Heart left ventricle (tissue), 16 donors: ENCODE measurements around the gene IFT57. TPM values are rescaled to one million over a fixed set of nuclear protein-coding genes. Genes with fewer than 3 reads are reported as not detected.

Experiments used
- ATAC-seq, 4 donors: fragments of 200-7000 bp; cut with Tn5 transposase; one replicate each; pipeline ENCODE4 v1.9.1; 2020 to 2022; ENCODE audit warnings: moderate library complexity in 4 of 4, mild to moderate bottlenecking in 3 of 4, moderate number of reproducible peaks in 1 of 4
- DNase-seq, 5 donors: peaks; one replicate each; pipeline ENCODE4 v3.0.0-alpha.2; 2020
- H3K27ac ChIP-seq, 12 donors: fragments of 200-600 bp; sonication (generic) in 4 of 12; one replicate each; pipeline versions ENCODE4 v1.5.0 to v1.8.0; 2016 to 2022; ENCODE audit warnings: mild to moderate bottlenecking in 2 of 12
- H3K27me3 ChIP-seq, 9 donors: fragments of 200-600 bp; sonication (generic) in 2 of 9; one replicate each; pipeline versions ENCODE4 v1.5.1 to v1.8.0; 2016 to 2022; ENCODE audit warnings: mild to moderate bottlenecking in 3 of 9
- H3K36me3 ChIP-seq, 9 donors: fragments of 200-600 bp; sonication (generic) in 2 of 9; one replicate each; pipeline versions ENCODE4 v1.5.0 to v1.8.0; 2018 to 2022; ENCODE audit warnings: mild to moderate bottlenecking in 2 of 9
- H3K4me1 ChIP-seq, 12 donors: fragments of 200-600 bp; sonication (generic) in 4 of 12; one replicate each; pipeline versions ENCODE4 v1.5.0 to v1.8.0; 2016 to 2022; ENCODE audit warnings: mild to moderate bottlenecking in 3 of 12
- H3K4me3 ChIP-seq, 12 donors: fragments of 200-600 bp; sonication (generic) in 4 of 12; one replicate each; pipeline versions ENCODE4 v1.5.0 to v1.8.0; 2017 to 2022; ENCODE audit warnings: mild to moderate bottlenecking in 9 of 12, moderate library complexity in 4 of 12
- H3K9me3 ChIP-seq, 12 donors: fragments of 200-600 bp; sonication (generic) in 4 of 12; one replicate each; pipeline versions ENCODE4 v1.5.0 to v1.8.0; 2016 to 2022; ENCODE audit warnings: mild to moderate bottlenecking in 1 of 12
- POLR2A ChIP-seq, 2 donors: fragments of 450-650 bp; IDR thresholded peaks; one replicate each; pipeline ENCODE4 v1.6.1; 2017; ENCODE audit warnings: antibody characterized with exemption in 2 of 2, mild to moderate bottlenecking in 2 of 2, moderate library complexity in 2 of 2
- WGBS, 4 donors: extraction: QIAGEN DNeasy Blood & Tissue Kit in 2 of 4; methylation state at CpG; one replicate each; pipeline versions ENCODE4 v1.1.5 to v1.1.7; 2013 to 2018; 5-methylcytosine and 5-hydroxymethylcytosine counted together
- intact Hi-C, 10 donors: fragments of 100-400 bp; cut with DNase I; formaldehyde crosslinking; loops; one replicate each; pipeline versions ENCODE4 v1.11.1 to v1.14.2; 2022
- polyA plus RNA-seq, 2 donors: library from polyadenylated mRNA; stranded (reverse); fragments of 200-250 nt; gene quantifications; one replicate each; pipeline ENCODE4 v1.2.3, GENCODE V29; 2013
- total RNA-seq, 9 donors: library from RNA; depleted of rRNA in 2 of 9; stranded (reverse); fragments of >200 nt in 2 of 9; fragmentation: NEBNext Ultra II Directional in 3 of 9; extraction: Animal tissue kit (Norgen Biotek cat#: 25700) in 3 of 9; gene quantifications; one replicate each; pipeline versions ENCODE4 v1.1.0 to v1.2.4, GENCODE V29; 2016 to 2023
- TF ChIP-seq, protein P1 (sequence below), 12 donors: fragments of 200-600 bp; sonication (generic) in 4 of 12; IDR thresholded peaks; one replicate each; pipeline versions ENCODE4 v1.5.0 to v1.8.0; 2018 to 2022; ENCODE audit warnings: antibody characterized with exemption in 12 of 12, mild to moderate bottlenecking in 5 of 12
- donor health status: ischemic (EF 13 %, LVEDD 7.1; RV severe dilation, severe dysfunction).
- donor health status: healthy with polysubstance abuse.
- donor health status: DM: no; HTN: yes; CAD: no.
- donor health status: DM: no; HTN: no; CAD: no.
- donor health status: ischemic (EF 25% LVEDD 6.9; RV normal size, moderate dysfunction).
- donor health status: ischemic (EF 25% LVEDD 5.7; RV mildly dilated, moderate dysfunction).
- donor health status: healthy.
- donor health status: DM: yes; HTN: yes; CAD: no.
- donor health status: ischemic (EF 35%, LVEDD 5.7; RV mildly dilated, moderate dysfunction).
- donor health status: nonischemic (EF 11% LVEDD 7.7; RV severe dilation, severe dysfunction).
- donor health status: DM: yes; HTN: yes; CAD: no.
- donor health status: PGD.
- donor health status: ischemic (EF 29% LVEDD 5.4; RV normal size, mild dysfunction).
- donor health status: nonischemic (EF 23%, LVEDD 6.1; RV moderate dilation, normal function).

Gene IFT57
- total and polyA plus RNA-seq, 11 donors = 4.3 to 36.4 (median 22.9) TPM

DNA sequence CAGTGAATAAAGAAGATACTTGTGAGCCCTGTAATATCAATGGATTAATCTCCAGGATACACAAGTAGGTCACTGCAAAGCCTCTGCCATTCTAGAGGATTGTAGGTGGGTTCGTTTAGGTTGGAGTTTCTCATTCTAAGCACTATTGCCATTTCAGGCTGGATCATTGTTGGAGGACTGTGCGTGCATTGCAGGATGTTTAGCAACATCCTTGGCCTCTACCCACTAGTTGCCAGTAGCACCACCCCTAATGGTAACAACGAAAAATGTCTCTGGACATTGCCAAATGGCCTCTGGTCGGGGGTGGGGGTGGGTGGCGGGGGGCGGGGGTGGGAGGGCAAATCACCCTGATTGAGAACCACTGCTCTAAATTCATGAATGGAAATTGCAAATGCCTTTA lies 4.9 kb upstream of the IFT57 start:
- H3K27ac ChIP-seq = no peak overlapping the region
- H3K27me3 ChIP-seq = no peaks in the 10 kb centered on the region
- 80 to 85% (median 84%) methylated on average over 6 of the region's 6 CpGs for WGBS, 4 donors
- no peaks in the 10 kb centered on the region for H3K36me3 ChIP-seq
- H3K9me3 ChIP-seq = no peaks in the 10 kb centered on the region
- no peak for ATAC-seq
- H3K4me3 ChIP-seq = no peak overlapping the region
- intact Hi-C loops = loop anchor here in 8 of 10 donors (10.0 kb wide), 4 partner anchors 132 to 358 kb away; partner anchors contain the start of genes CD47 (in 4 of the 8), CIP2A (in 2 of the 8) and DZIP3 (in 2 of the 8)
- TF ChIP-seq POLR2A (IDR thresholded peaks at IDR 0.05) = no peak
- peaks cover 0 to 19% (median 4%) of the 10 kb centered on the region in 12 donors for H3K4me1 ChIP-seq
- no peak for DNase-seq

DNA sequence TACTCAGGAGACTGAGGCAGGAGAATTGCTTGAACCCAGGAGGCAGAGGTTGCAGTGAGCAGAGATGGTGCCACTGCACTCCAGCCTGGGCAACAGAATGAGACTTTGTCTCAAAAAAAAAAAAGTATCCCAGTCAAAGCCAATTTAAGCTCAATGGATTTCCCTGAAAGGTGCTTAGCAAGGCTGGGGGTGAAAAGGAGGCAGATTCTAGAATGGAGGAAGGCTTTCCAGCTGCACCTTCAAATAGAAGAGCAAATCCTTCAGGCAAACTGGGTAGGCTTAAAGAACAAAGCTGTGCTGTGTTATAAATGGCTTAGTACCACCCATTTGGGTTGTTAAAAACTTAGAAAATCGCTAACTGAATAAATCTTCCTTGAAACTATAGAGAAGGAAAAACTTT lies 3.0 kb upstream of the IFT57 start:
- Histone ChIP-seq H3K36me3 (no peaks in the 10 kb centered on the region), H3K27me3 (no peaks in the 10 kb centered on the region), H3K9me3 (no peaks in the 10 kb centered on the region), H3K4me1 (peaks cover 0 to 32% (median 13%) of the 10 kb centered on the region in 12 donors), H3K4me3 (no peak overlapping the region), H3K27ac (no peak overlapping the region)
- 93 to 100% (median 98%) methylated on average over 1 of the region's 1 CpG for WGBS, 4 donors
- TF ChIP-seq, protein P1, sequence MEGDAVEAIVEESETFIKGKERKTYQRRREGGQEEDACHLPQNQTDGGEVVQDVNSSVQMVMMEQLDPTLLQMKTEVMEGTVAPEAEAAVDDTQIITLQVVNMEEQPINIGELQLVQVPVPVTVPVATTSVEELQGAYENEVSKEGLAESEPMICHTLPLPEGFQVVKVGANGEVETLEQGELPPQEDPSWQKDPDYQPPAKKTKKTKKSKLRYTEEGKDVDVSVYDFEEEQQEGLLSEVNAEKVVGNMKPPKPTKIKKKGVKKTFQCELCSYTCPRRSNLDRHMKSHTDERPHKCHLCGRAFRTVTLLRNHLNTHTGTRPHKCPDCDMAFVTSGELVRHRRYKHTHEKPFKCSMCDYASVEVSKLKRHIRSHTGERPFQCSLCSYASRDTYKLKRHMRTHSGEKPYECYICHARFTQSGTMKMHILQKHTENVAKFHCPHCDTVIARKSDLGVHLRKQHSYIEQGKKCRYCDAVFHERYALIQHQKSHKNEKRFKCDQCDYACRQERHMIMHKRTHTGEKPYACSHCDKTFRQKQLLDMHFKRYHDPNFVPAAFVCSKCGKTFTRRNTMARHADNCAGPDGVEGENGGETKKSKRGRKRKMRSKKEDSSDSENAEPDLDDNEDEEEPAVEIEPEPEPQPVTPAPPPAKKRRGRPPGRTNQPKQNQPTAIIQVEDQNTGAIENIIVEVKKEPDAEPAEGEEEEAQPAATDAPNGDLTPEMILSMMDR (IDR thresholded peaks at IDR 0.05) = no peak
- TF ChIP-seq POLR2A (IDR thresholded peaks at IDR 0.05) = no peak
- DNase-seq (no peak), ATAC-seq (no peak)
- intact Hi-C loops = loop anchor here in 8 of 10 donors (10.0 kb wide), 4 partner anchors 130 to 360 kb away; partner anchors contain the start of genes CD47 (in 4 of the 8), CIP2A (in 2 of the 8) and DZIP3 (in 2 of the 8)

GRCh38 chr3:108223928-108224327 lies 1.7 kb upstream of the IFT57 start:
- Histone ChIP-seq H3K9me3 (no peaks in the 10 kb centered on the region), H3K4me3 (peak overlapping the region in 1 of 12 donors; percentile 4), H3K27me3 (no peaks in the 10 kb centered on the region), H3K36me3 (no peaks in the 10 kb centered on the region), H3K4me1 (peaks cover 0 to 42% (median 13%) of the 10 kb centered on the region in 12 donors), H3K27ac (peak overlapping the region in 2 of 12 donors; percentile 76 to 88)
- DNase-seq (no peak), ATAC-seq (no peak)
- intact Hi-C loops = loop anchor here in 9 of 10 donors (5.0 to 10.0 kb wide), 5 partner anchors 129 to 361 kb away; partner anchors contain the start of genes CD47 (in 7 of the 9), CIP2A (in 2 of the 9) and DZIP3 (in 2 of the 9)
- TF ChIP-seq, protein P1 (IDR thresholded peaks at IDR 0.05) = no peak
- no peak for TF ChIP-seq POLR2A (IDR thresholded peaks at IDR 0.05)
- WGBS, 4 donors = 50 to 55% (median 53%) methylated on average over 4 of the region's 4 CpGs

- Histone ChIP-seq H3K36me3 (peaks cover 0 to 5% (median 0%) of the 10 kb centered on the region in 9 donors), H3K27me3 (no peaks in the 10 kb centered on the region), H3K4me3 (peak overlapping the region; percentile 66 to 91 (median 81)), H3K9me3 (no peaks in the 10 kb centered on the region), H3K27ac (peak overlapping the region in 10 of 12 donors; percentile 6 to 88 (median 73)), H3K4me1 (peaks cover 0 to 48% (median 13%) of the 10 kb centered on the region in 12 donors)
- no peak for DNase-seq
- no peak for TF ChIP-seq POLR2A (IDR thresholded peaks at IDR 0.05)
- TF ChIP-seq, protein P1 (IDR thresholded peaks at IDR 0.05) = no peak
- intact Hi-C loops = loop anchor here in 9 of 10 donors (5.0 to 10.0 kb wide), 5 partner anchors 128 to 362 kb away; partner anchors contain the start of genes CD47 (in 7 of the 9), CIP2A (in 2 of the 9) and DZIP3 (in 2 of the 9)
- ATAC-seq = peak in 1 of 4 donors; percentile 13
- 15 to 21% (median 19%) methylated on average over 5 of the region's 5 CpGs for WGBS, 4 donors
Observed at GRCh38 chr3:108222853-108223565, 785 bp upstream of the IFT57 start.
